Bronchial epithelial cell (primary cell): ENCODE results near the gene TRMT1. TPM values are rescaled to one million over a fixed set of nuclear protein-coding genes. Genes with fewer than 3 reads are reported as not detected.
A peak's percentile ranks its signal among the peaks of the same experiment; 100 is the strongest.

ENCODE experiments used
- DNase-seq: peaks from one replicate; pipeline ENCODE4 v3.0.0-alpha.2; 2010; ENCODE audit warnings: low read depth
- FAIRE-seq: peaks from 2 replicates; lab custom pipeline; 2011; peaks lifted over from hg19 to GRCh38; lab: Jason Lieb, UNC
- H3K27me3 ChIP-seq: 2 replicates; pipeline ENCODE4 v1.5.1; 2011; ENCODE audit warnings: low read length; ENCODE audit not compliant: control insufficient read depth, insufficient read depth
- H3K36me3 ChIP-seq: 2 replicates; pipeline ENCODE4 v1.5.1; 2011; ENCODE audit warnings: low read length; ENCODE audit not compliant: control insufficient read depth, insufficient read depth
- H3K4me3 ChIP-seq: 2 replicates; pipeline ENCODE4 v1.5.1; 2011; ENCODE audit warnings: mild to moderate bottlenecking, low read depth, low read length, control low read depth
- CTCF ChIP-seq: IDR thresholded peaks from 2 replicates; pipeline ENCODE4 v1.5.1; 2011; ENCODE audit warnings: mild to moderate bottlenecking, moderate library complexity, low read length, control low read depth, inconsistent platforms; ENCODE audit not compliant: insufficient read depth, severe bottlenecking
- total RNA-seq: library from RNA; depleted of rRNA; stranded (reverse); fragments of >200 nt; gene quantifications from 2 replicates; pipeline ENCODE4 v1.2.1, GENCODE V29; 2014

The TRMT1 gene
- total RNA-seq, 1 donor from 2014 or later = 40.5 TPM

DNA sequence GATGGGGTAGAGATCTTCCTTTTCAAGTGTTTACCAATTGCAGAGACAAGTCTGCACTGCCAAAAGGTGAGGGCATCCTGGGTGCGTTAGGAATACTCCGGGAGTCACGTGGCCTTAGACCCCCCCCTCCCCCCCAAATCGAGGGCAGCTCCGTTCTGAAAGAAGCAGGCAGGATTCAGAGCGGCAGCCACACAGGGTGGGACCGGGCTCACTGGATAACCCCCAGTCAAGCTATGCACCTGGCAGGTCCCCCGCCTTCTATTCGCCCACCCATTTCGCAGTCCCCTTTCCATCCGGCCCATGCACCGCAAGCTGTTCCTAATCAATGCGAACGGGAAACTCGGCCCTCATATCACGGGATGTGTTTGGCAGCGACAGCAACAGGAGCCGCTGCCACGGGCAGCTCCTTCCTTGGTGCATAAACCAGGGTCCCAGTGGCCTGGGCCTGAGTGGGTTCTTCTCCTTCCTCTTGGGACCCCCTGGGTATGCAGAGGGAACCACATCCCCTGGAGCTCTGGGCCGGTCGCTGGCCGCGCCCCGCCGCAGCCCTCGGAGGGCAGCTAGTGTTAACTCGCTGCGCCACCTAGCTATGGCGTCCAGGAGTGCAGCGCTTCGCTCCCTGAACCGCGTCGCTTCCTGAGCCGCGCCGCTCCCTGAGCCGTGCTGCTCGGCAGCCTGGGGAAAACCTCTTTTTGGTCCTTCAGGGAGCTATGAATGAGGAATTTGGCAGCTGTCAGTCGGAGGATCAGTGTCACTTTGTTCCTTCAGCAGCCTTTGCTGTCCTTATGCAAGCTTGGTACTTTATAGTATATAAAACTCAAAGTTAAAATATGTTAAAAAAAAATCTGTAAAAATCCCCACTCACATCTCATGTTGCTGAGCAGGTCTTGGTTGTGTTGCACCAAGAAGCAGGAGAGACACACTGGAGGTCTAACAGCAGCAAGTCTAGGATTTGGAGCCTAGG, 55.3 kb downstream of the TRMT1 start:
- H3K36me3 ChIP-seq = no peaks in the 10 kb centered on the region
- FAIRE-seq (no peak), DNase-seq (peak; percentile 52)
- H3K4me3 ChIP-seq = peak overlapping the region; percentile 38
- TF ChIP-seq CTCF = peak; percentile 99
- no peaks in the 10 kb centered on the region for H3K27me3 ChIP-seq

- FAIRE-seq = no peak
- DNase-seq = no peak
- Histone ChIP-seq H3K4me3 (no peak overlapping the region), H3K27me3 (no peaks in the 10 kb centered on the region), H3K36me3 (no peaks in the 10 kb centered on the region)
- no peak for TF ChIP-seq CTCF
Measured at GRCh38 chr19:13060233-13060963, 56.1 kb downstream of the TRMT1 start.

DNA sequence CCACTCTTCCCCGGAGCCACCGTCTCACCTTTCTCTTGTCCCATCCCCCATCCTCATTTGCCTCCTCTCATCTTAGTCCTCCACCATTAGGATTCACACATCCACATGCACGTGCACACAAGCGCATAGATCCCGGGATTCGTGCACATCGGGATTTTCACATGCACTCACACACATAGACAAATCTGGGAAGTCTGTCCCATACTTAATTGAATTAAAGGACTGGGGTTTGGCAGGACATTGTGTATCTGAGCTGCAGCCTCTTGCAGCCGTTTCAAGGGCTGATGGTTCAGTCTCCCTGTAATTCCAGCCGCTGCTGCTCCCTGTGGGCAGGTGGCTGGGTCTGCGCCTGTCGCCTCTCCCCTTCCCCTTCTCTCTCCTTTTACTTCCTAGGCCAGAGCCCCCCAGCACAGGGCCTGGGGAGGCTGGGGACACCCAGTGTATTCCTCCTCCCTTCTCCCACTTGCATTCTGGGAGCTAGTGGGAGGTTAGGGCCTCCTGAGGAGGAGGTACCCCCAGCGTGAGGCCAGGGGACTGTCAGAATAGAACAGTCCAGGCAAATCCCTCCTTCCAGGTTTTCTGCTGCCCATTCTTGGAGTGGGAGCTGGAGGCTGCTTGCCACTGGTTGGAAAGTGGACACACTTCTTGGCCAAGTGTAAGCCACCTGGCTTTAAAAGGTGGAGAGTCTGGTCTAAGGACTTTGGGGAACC, 57.4 kb downstream of the TRMT1 start:
- no peak overlapping the region for H3K4me3 ChIP-seq
- no peaks in the 10 kb centered on the region for H3K27me3 ChIP-seq
- FAIRE-seq (peak; percentile 58), DNase-seq (no peak)
- H3K36me3 ChIP-seq = no peaks in the 10 kb centered on the region
- no peak for TF ChIP-seq CTCF

- FAIRE-seq (no peak), DNase-seq (no peak)
Measured at GRCh38 chr19:13057744-13058143, 58.8 kb downstream of the TRMT1 start.

GRCh38 chr19:13057147-13057572, 59.4 kb downstream of the TRMT1 start:
- FAIRE-seq (no peak), DNase-seq (no peak)
- no peaks in the 10 kb centered on the region for H3K27me3 ChIP-seq
- H3K36me3 ChIP-seq = no peaks in the 10 kb centered on the region
- no peak overlapping the region for H3K4me3 ChIP-seq
- no peak for TF ChIP-seq CTCF

More at GRCh38 chr19:13057744-13058143, 58.8 kb downstream of the TRMT1 start:
- H3K4me3 ChIP-seq = no peak overlapping the region
- TF ChIP-seq CTCF = no peak
- H3K36me3 ChIP-seq = no peaks in the 10 kb centered on the region
- H3K27me3 ChIP-seq = no peaks in the 10 kb centered on the region
